DMS 273 (cell line): ENCODE measurements around the gene MC2R.
A peak's percentile ranks its signal among the peaks of the same experiment; 100 is the strongest.

ENCODE experiments used
- DNase-seq: peaks from one replicate; lab custom pipeline; 2025; ENCODE audit not compliant: unreplicated experiment; lab: John Stamatoyannopoulos, UW

Gene MC2R

GRCh38 chr18:13915391-13915790 is at the start of gene MC2R:
Gene MC2R, minus strand, starts transcription at chr18:13915536. Its CDS starts 30,018 bp downstream, at chr18:13885518.
- DNase-seq: no peak

- DNase-seq: no peak
These were observed 30.5 kb upstream of the MC2R start for GRCh38 chr18:13945811-13946210.

- DNase-seq: no peak
These were observed 28.0 kb upstream of the MC2R start for GRCh38 chr18:13943338-13943737.

GRCh38 chr18:13940326-13940725 is 25.0 kb upstream of the MC2R start:
- DNase-seq: no peak

GRCh38 chr18:13934676-13935075 is 19.3 kb upstream of the MC2R start:
- no peak for DNase-seq

- no peak for DNase-seq
These were observed 18.7 kb upstream of the MC2R start for GRCh38 chr18:13934058-13934457.

GRCh38 chr18:13932285-13933025 is 17.1 kb upstream of the MC2R start:
- DNase-seq: no peak

GRCh38 chr18:13930964-13931363 is 15.6 kb upstream of the MC2R start:
- DNase-seq: peak; percentile 21

- no peak for DNase-seq
These were observed 7.9 kb upstream of the MC2R start for GRCh38 chr18:13923221-13923620.

- DNase-seq: no peak
These were observed 3.6 kb upstream of the MC2R start for GRCh38 chr18:13918898-13919297.

GRCh38 chr18:13917401-13917800 is 2.1 kb upstream of the MC2R start:
- no peak for DNase-seq

GRCh38 chr18:13916559-13916958 is 1.2 kb upstream of the MC2R start:
- no peak for DNase-seq

- DNase-seq: peak; percentile 91
These were observed 677 bp upstream of the MC2R start for GRCh38 chr18:13915995-13916431.

- no peak for DNase-seq
These were observed 580 bp downstream of the MC2R start for GRCh38 chr18:13914756-13915155.

- no peak for DNase-seq
These were observed 1.2 kb downstream of the MC2R start for GRCh38 chr18:13914170-13914569.

- no peak for DNase-seq
These were observed 2.1 kb downstream of the MC2R start for GRCh38 chr18:13913205-13913604.

- DNase-seq: no peak
These were observed 2.7 kb downstream of the MC2R start for GRCh38 chr18:13912601-13913000.

GRCh38 chr18:13910986-13911385 is 4.3 kb downstream of the MC2R start:
- no peak for DNase-seq

GRCh38 chr18:13910501-13910900 is 4.8 kb downstream of the MC2R start:
- DNase-seq: peak; percentile 75

- peak; percentile 45 for DNase-seq
These were observed 6.0 kb downstream of the MC2R start for GRCh38 chr18:13909141-13909940.

- DNase-seq: no peak
These were observed 14.7 kb downstream of the MC2R start for GRCh38 chr18:13900633-13901032.

GRCh38 chr18:13895505-13896033 is 19.8 kb downstream of the MC2R start:
- DNase-seq: no peak
